Psoas muscle (tissue), 8 donors: ENCODE data around the gene CAPN2. TPM values are rescaled to one million over a fixed set of nuclear protein-coding genes. Genes with fewer than 3 reads are reported as not detected.

ENCODE experiments used
- ATAC-seq, 4 donors: fragments of 200-7000 bp; cut with Tn5 transposase; one replicate each; pipeline ENCODE4 v1.9.1; 2020; ENCODE audit warnings: moderate library complexity in 3 of 4, mild to moderate bottlenecking in 2 of 4
- DNase-seq, 2 donors: peaks; one replicate each; pipeline ENCODE4 v3.0.0-alpha.2; 2020
- H3K27ac ChIP-seq: fragments of 200-600 bp; one replicate; pipeline ENCODE4 v1.8.0; 2022
- H3K27me3 ChIP-seq, 3 donors: fragments of 200-600 bp in 1 of 3; one replicate each; pipeline versions ENCODE4 v1.6.1 to v1.8.0; 2013 to 2022; ENCODE audit warnings: low read length in 2 of 3, mild to moderate bottlenecking in 2 of 3, moderate library complexity in 1 of 3; ENCODE audit not compliant: insufficient read depth in 3 of 3
- H3K36me3 ChIP-seq, 2 donors: fragments of 200-600 bp in 1 of 2; one replicate each; pipeline versions ENCODE4 v1.6.1 to v1.8.0; 2013 to 2022; ENCODE audit warnings: low read depth in 1 of 2, mild to moderate bottlenecking in 1 of 2, moderate library complexity in 1 of 2; ENCODE audit not compliant: insufficient read depth in 1 of 2
- H3K4me1 ChIP-seq: fragments of 200-600 bp; one replicate; pipeline ENCODE4 v1.8.0; 2022
- H3K4me3 ChIP-seq: fragments of 200-600 bp; one replicate; pipeline ENCODE4 v1.8.0; 2022; ENCODE audit warnings: mild to moderate bottlenecking
- H3K9me3 ChIP-seq: fragments of 200-600 bp; one replicate; pipeline ENCODE4 v1.8.0; 2022
- WGBS, 3 donors: extraction: QIAGEN DNeasy Blood & Tissue Kit; methylation state at CpG; one replicate each; pipeline versions ENCODE4 v1.1.6 to v1.1.7; 2013; 5-methylcytosine and 5-hydroxymethylcytosine counted together
- intact Hi-C, 2 donors: fragments of 100-400 bp; cut with DNase I; formaldehyde crosslinking; loops; one replicate each; pipeline versions ENCODE4 v1.11.0 to v1.14.2; 2022
- polyA plus RNA-seq, 3 donors: library from polyadenylated mRNA; stranded (reverse); fragments of 200-250 nt; gene quantifications; one replicate each; pipeline ENCODE4 v1.2.3, GENCODE V29; 2013
- total RNA-seq, 4 donors: library from RNA; stranded (reverse); fragmentation: NEBNext Ultra II Directional in 2 of 4; extraction: Animal tissue kit (Norgen Biotek cat#: 25700) in 2 of 4; gene quantifications; one replicate each; pipeline versions ENCODE4 v1.2.1 to v1.2.4, GENCODE V29; 2021 to 2023
- TF ChIP-seq, protein P1 (sequence below): fragments of 200-600 bp; IDR thresholded peaks from one replicate; pipeline ENCODE4 v1.8.0; 2022; ENCODE audit warnings: antibody characterized with exemption
- donor health status: healthy with polysubstance abuse.
- donor health status: DM: no; HTN: no; CAD: no; lungs with moderate emphysema.
- donor health status: Bipolar disorder and iron deficiency.
- donor health status: healthy.
- donor health status: DM: yes; HTN: yes; CAD: no.
- donor health status: DM: no; HTN: no; CAD: no.
- donor health status: DM: no; HTN: no; CAD: no.
- donor health status: DM: yes; HTN: yes; CAD: no.

CAPN2 gene
- total and polyA plus RNA-seq, 7 donors = 47.6 to 157 (median 105) TPM

DNA sequence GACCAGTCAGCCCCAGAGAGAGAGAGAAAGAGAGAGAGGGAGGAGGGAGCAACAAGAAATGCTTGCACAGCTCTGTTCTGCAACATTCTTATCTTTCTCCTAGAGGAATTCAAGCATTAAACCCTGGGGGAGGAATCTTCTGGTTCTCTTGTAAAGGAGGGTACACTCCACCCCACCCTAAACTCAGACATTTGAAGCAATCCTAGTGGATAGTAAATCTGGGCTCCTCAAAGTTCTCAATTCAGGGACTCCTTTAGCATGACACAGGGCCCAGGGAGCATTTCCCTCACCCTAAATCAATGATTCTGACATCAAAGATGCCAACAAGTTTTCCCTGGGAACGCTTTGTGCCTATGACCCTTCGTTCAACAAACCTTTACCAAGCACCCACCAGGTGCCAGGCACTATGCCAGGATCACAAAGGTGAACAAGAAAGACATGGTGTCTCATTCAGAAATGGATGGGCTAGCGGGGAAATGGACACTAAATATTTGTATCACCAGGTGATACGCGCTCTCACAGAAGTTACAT is 11.9 kb upstream of the CAPN2 start:
- peak overlapping the region; percentile 13 for H3K27ac ChIP-seq
- no peak for ATAC-seq
- peaks cover 5% of the 10 kb centered on the region for H3K4me1 ChIP-seq
- no peaks in the 10 kb centered on the region for H3K27me3 ChIP-seq
- no peaks in the 10 kb centered on the region for H3K36me3 ChIP-seq
- no peak for DNase-seq
- H3K9me3 ChIP-seq = no peaks in the 10 kb centered on the region
- 70 to 84% (median 72%) methylated on average over 5 of the region's 5 CpGs for WGBS, 3 donors
- no peak overlapping the region for H3K4me3 ChIP-seq
- TF ChIP-seq, protein P1, sequence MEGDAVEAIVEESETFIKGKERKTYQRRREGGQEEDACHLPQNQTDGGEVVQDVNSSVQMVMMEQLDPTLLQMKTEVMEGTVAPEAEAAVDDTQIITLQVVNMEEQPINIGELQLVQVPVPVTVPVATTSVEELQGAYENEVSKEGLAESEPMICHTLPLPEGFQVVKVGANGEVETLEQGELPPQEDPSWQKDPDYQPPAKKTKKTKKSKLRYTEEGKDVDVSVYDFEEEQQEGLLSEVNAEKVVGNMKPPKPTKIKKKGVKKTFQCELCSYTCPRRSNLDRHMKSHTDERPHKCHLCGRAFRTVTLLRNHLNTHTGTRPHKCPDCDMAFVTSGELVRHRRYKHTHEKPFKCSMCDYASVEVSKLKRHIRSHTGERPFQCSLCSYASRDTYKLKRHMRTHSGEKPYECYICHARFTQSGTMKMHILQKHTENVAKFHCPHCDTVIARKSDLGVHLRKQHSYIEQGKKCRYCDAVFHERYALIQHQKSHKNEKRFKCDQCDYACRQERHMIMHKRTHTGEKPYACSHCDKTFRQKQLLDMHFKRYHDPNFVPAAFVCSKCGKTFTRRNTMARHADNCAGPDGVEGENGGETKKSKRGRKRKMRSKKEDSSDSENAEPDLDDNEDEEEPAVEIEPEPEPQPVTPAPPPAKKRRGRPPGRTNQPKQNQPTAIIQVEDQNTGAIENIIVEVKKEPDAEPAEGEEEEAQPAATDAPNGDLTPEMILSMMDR = no peak
- intact Hi-C loops = loop anchor here in 1 of 2 donors (2.0 kb wide), 1 partner anchor 48 kb away; no protein-coding TSS in a partner anchor

GRCh38 chr1:223700942-223701637 is 11.2 kb upstream of the CAPN2 start:
- ATAC-seq (peak in 3 of 4 donors; percentile 44 to 51 (median 48)), DNase-seq (peak in 1 of 2 donors; percentile 46)
- H3K4me1 ChIP-seq = peaks cover 7% of the 10 kb centered on the region
- no peaks in the 10 kb centered on the region for H3K36me3 ChIP-seq
- H3K9me3 ChIP-seq = no peaks in the 10 kb centered on the region
- H3K27ac ChIP-seq = peak overlapping the region; percentile 13
- H3K27me3 ChIP-seq = no peaks in the 10 kb centered on the region
- intact Hi-C loops = loop anchor here in 1 of 2 donors (2.0 kb wide), 1 partner anchor 48 kb away; no protein-coding TSS in a partner anchor
- TF ChIP-seq, protein P1 = no peak
- 54 to 73% (median 72%) methylated on average over 8 of the region's 8 CpGs for WGBS, 3 donors
- H3K4me3 ChIP-seq = no peak overlapping the region

DNA sequence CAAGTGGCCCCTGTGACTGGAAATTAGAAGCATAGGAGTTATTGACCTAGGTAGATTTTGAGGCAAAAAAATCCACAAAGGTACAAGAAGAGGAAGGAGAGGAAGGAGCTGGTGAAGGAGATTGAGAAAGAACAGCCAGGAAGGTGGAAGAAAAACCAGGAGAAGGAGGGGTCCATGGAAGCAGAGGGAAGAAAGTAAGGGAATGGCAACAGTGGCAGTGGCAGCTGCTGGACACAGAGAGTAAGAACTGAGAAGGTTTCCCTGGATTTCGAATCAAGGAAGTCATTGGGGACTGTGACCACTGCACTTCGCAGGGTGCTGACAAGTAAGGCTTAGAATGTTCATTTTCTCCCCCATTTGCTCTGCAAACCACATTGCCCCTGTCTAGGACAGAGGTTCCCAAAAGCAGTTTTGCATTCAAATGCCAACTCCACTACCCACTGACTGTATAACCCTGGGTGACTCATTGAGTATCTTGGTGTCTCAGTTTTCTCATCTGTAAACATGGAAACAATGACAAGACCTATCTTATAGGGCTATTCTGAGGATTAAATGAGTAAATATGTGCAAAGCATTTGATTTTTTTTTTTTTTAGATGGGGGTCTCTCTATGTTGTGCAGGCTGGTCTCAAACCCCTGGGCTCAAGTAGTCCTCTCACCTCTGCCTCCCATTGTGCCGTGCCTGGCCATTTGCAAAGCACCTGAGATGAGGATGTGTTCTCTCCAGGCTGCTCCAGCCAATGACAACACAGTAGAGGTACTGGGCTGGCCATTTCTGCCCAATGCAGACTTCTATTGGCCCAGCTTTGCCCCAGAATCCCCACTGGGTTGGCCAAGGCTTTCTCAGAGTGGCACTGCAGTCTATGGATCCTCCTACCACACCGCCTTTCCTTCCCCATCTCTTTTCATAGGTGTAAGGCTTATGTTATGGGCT is 9.3 kb upstream of the CAPN2 start:
- intact Hi-C loops = no loop called here
- TF ChIP-seq, protein P1 = no peak
- WGBS, 3 donors = 80 to 88% (median 86%) methylated on average over 4 of the region's 4 CpGs
- H3K27ac ChIP-seq = no peak overlapping the region
- H3K27me3 ChIP-seq = no peaks in the 10 kb centered on the region
- no peak overlapping the region for H3K4me3 ChIP-seq
- no peak for DNase-seq
- H3K36me3 ChIP-seq = no peaks in the 10 kb centered on the region
- ATAC-seq = no peak
- no peaks in the 10 kb centered on the region for H3K9me3 ChIP-seq
- peaks cover 26% of the 10 kb centered on the region for H3K4me1 ChIP-seq

- ATAC-seq = no peak
- intact Hi-C loops = no loop called here
- H3K27me3 ChIP-seq = no peaks in the 10 kb centered on the region
- DNase-seq = no peak
- no peaks in the 10 kb centered on the region for H3K36me3 ChIP-seq
- TF ChIP-seq, protein P1 = no peak
- H3K27ac ChIP-seq = no peak overlapping the region
- H3K4me1 ChIP-seq = peaks cover 32% of the 10 kb centered on the region
- WGBS, 3 donors = 48 to 81% (median 60%) methylated on average over 1 of the region's 1 CpG
- H3K9me3 ChIP-seq = no peaks in the 10 kb centered on the region
- no peak overlapping the region for H3K4me3 ChIP-seq
Measured at GRCh38 chr1:223703668-223704013, 8.7 kb upstream of the CAPN2 start.
